GM13977 (cell line): ENCODE measurements around the gene PLEKHA8.

Source experiments
- DNase-seq: peaks from one replicate; pipeline ENCODE4 v3.0.0; 2012; ENCODE audit warnings: low spot score
- CTCF ChIP-seq: IDR thresholded peaks from 2 replicates; pipeline ENCODE4 v1.5.1; 2012; ENCODE audit warnings: mild to moderate bottlenecking, control low read depth; ENCODE audit not compliant: insufficient read depth; ENCODE audit errors: extremely low read depth, missing control alignments
- in situ Hi-C: fragments of 300-500 bp; cut with MboI; formaldehyde crosslinking; loops from one replicate; pipeline ENCODE4 v1.12.0; 2022; ENCODE audit warnings: low sequenced_read_pairs, low pct_unique_long_range_greater_than_20kb, mixed read lengths, inconsistent platforms; ENCODE audit not compliant: unreplicated experiment

The PLEKHA8 gene

GRCh38 chr7:30168835-30169573 is 140.8 kb downstream of the PLEKHA8 start:
- in situ Hi-C loops: loop anchor here (10.0 to 25.0 kb wide), 2 partner anchors 106 to 393 kb away; no protein-coding TSS in a partner anchor
- DNase-seq: no peak
- TF ChIP-seq CTCF: no peak

GRCh38 chr7:30169579-30169978 is 141.4 kb downstream of the PLEKHA8 start:
- TF ChIP-seq CTCF: no peak
- in situ Hi-C loops: loop anchor here (10.0 to 25.0 kb wide), 2 partner anchors 105 to 393 kb away; no protein-coding TSS in a partner anchor
- no peak for DNase-seq

DNA sequence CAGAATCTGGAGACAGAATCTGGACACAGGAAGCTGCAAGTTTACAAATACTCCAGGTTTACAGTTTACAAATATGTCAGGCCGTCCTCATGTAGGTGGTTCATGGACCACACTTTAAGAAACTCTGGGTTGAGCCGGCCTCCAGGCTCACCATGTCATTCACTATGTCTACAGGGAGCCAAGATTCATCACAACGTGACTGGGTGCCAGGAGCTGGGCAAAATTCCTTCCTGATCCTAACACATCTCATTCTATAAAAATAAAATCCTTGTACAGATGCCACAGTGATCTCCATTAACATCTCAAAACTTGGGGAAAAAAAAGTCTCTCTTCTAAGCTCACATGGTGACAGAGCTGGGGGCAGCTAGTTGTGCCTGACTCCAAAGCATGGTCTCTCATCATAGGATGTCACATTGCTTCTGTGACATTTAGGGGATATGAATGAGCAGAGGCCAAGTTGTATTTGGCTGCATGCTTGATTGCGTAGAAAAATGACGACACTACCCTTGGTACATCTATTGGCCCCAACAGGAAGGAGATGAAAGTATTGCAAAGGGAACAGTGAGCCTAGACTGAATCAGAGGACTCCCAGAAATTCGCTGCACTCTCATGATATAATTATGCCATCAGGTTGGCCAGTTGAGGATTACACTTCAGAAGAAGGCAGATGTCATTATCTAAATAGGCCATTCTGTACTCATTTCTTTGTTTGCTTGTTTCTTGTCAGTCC is 142.4 kb downstream of the PLEKHA8 start:
- TF ChIP-seq CTCF: no peak
- no peak for DNase-seq
- in situ Hi-C loops: loop anchor here (25.0 kb wide), 1 partner anchor 392 kb away; no protein-coding TSS in a partner anchor

DNA sequence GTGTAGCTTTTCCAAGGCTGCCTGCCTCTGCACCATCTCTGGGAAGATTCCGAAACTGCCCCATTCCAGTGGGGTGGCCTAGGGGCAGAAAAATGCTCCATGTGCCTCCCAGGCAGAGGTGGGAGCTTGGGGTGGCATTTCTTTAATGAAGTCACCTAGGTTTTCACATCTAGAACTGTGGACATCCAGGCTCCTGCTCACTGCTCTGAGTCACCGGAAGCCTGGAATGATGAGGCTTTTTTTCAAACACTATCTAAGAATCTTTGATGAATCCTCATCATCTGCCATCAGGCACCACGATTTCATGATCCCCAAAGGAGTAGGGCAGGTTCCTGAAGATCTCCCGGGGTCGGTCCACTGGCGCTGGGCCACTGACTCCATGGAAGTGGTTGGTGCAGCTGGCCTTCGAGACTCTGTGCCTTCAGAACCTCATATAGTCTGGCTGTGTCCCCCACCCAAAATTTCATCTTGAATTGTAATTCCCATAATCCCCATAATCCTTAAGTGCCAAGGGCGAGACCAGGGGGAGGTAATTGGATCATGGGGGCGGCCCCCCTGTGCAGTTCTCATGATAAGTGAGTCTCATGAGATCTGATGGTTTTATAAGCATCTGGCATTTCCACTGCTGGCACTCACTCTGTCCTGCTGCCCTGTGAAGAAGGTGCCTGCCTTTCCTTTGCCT is 143.7 kb downstream of the PLEKHA8 start:
- no peak for TF ChIP-seq CTCF
- in situ Hi-C loops: loop anchor here (25.0 kb wide), 1 partner anchor 390 kb away; no protein-coding TSS in a partner anchor

DNA sequence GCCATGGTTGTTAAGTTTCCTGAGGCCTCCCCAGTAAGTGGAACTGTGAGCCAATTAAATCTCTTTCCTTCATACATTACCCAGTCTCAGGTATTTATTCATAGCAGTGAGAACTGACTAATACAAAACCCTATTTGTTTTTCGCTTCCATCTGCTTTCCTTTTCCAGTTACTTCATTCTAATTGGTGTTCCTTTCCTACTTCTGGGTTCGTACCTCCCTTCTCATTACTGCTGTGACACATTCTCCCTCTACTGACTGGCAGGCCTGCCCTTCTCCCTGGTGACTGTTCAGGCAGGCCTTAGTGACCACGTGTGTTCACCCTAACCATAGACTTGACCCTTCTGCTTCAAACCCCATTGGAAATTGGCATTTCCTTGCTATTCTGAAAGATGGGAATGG is 144.2 kb downstream of the PLEKHA8 start:
- no peak for TF ChIP-seq CTCF
- in situ Hi-C loops: loop anchor here (25.0 kb wide), 1 partner anchor 390 kb away; no protein-coding TSS in a partner anchor
- DNase-seq: no peak

More for the DNA sequence above, 143.7 kb downstream of the PLEKHA8 start:
- DNase-seq: no peak
